ENCODE results near the gene PSMD2.
A peak's percentile ranks its signal among the peaks of the same experiment; 100 is the strongest.

PSMD2 gene

DNA sequence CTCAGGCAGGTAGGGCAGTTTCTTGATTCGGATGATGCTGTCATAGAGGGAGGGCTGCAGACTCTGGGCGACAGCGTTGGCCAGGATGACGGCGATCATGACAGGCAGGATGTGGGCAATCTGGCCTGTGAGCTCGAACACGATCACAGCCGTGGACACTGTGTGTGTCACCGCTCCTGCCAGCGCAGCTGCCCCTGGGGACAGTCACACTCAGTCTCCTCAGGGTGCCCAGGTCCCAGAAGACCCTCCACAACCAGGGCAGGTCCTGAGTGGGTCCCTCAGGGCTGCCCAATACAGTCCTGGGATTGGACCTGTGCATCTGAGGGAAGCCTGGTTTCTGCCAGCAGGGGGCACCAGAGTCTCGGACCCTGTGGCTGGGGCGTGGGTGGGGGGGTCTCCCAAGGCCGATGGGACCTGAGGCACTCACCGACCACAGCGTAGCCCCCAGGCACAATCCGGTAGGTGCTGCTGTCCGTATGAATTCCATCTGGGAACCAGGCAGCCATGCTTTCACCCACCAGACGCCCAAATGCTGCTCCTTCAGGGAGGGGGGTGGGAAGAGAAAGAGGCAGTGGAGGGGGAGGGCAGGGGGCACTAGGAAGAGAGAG, 55.2 kb downstream of the PSMD2 start:
- peak; percentile 36 to 61 (median 60) for DNase-seq (ENCODE audit: low read depth in 2 of 3, low spot score in 1 of 3)

DNA sequence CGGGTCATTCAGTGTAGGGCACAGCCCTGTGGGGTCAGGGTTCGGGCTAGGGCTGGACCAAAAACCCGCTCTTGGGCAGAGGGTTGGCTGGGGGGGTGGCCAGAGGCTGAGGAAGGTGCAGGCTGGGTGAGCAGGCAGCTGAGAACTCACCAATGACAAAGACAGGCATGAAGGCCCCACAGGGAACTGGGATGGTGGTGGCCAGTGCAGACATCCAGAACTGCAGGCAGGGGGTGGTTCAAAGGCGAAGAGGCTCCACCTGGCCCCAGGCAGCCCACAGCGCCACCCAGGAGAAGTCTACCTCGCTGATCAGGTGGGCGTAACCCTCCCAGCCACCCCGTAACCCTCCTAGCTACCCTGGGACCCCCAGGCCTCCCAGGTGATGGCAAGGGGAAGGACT, 55.7 kb downstream of the PSMD2 start:
- DNase-seq (ENCODE audit: low read depth in 2 of 3, low spot score in 1 of 3), result no peak

GRCh38 chr3:184355261-184356040, 56.4 kb downstream of the PSMD2 start:
- no peak for DNase-seq (ENCODE audit: low read depth in 2 of 3, low spot score in 1 of 3)

- no peak for DNase-seq (ENCODE audit: low read depth in 2 of 3, low spot score in 1 of 3)
Measured at GRCh38 chr3:184357248-184358123, 58.4 kb downstream of the PSMD2 start.

DNA sequence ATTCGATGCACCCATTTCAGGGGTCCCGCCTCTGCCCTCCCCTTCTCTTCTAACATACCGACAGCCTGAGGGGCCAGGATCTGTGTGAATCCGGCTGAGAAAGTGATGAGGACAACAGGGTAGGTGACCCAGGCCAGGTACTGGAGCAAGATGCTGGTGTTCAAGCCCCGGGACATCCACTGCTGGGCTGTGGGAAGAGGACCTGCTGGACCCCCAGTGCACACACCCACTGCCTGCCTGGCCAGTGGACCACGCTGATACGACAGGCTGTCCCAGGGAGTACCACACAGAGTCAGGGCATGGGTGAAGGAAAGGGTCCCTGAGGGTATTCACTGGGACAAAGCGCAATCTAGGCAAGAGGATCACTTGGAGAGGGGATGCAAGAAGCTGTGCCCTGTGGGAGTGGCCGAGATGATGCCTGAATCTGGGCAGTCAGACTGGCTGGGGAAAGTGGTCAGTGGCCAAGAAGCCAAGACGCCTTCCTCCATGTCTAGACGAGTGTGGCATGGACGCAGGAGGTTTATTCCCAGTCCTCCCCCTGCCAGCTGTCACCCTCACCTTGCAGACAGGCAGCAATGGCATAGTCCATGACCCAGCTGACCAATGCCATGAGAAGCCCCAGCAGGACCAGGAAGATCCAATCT, 59.2 kb downstream of the PSMD2 start:
- DNase-seq (ENCODE audit: low read depth in 2 of 3, low spot score in 1 of 3), result no peak

Measured in stimulated activated CD4-positive, alpha-beta T cell treated with anti-CD3 and anti-CD28 coated beads, Interleukin-12 subunit alpha, Interleukin-12 subunit beta, amount 100 ng/mL, for 48 hours (primary cell).